HG02870 (cell line): Measurements from ENCODE around the gene GPATCH2L.
A peak's percentile ranks its signal among the peaks of the same experiment; 100 is the strongest.

Experiments
- ATAC-seq: cut with Tn5 transposase; IDR thresholded peaks from one replicate; pipeline ENCODE4 v1.9.1; 2021; ENCODE audit warnings: mild to moderate bottlenecking, moderate library complexity; ENCODE audit not compliant: unreplicated experiment

GPATCH2L gene

GRCh38 chr14:76135722-76136121 lies 16.0 kb upstream of the GPATCH2L start:
- no peak for ATAC-seq

- no peak for ATAC-seq
Measured at GRCh38 chr14:76136476-76137110, 15.1 kb upstream of the GPATCH2L start.

GRCh38 chr14:76138119-76138757 lies 13.5 kb upstream of the GPATCH2L start:
- ATAC-seq = no peak

GRCh38 chr14:76138758-76139723 lies 12.7 kb upstream of the GPATCH2L start:
- no peak for ATAC-seq

GRCh38 chr14:76143642-76144041 lies 8.1 kb upstream of the GPATCH2L start:
- no peak for ATAC-seq

GRCh38 chr14:76146976-76147375 lies 4.7 kb upstream of the GPATCH2L start:
- ATAC-seq = no peak

GRCh38 chr14:76149196-76149595 lies 2.5 kb upstream of the GPATCH2L start:
- no peak for ATAC-seq

GRCh38 chr14:76152333-76152681 lies 585 bp downstream of the GPATCH2L start:
- ATAC-seq = peak; percentile 65

GRCh38 chr14:76153919-76154318 lies 2.2 kb downstream of the GPATCH2L start:
- no peak for ATAC-seq

GRCh38 chr14:76154539-76155126 lies 2.9 kb downstream of the GPATCH2L start:
- ATAC-seq = no peak

- ATAC-seq = no peak
Measured at GRCh38 chr14:76163668-76164363, 12.1 kb downstream of the GPATCH2L start.

GRCh38 chr14:76168531-76168930 lies 16.8 kb downstream of the GPATCH2L start:
- ATAC-seq = no peak

- no peak for ATAC-seq
Measured at GRCh38 chr14:76169776-76170175, 18.1 kb downstream of the GPATCH2L start.

- ATAC-seq = no peak
Measured at GRCh38 chr14:76174982-76175381, 23.3 kb downstream of the GPATCH2L start.

GRCh38 chr14:76175942-76176341 lies 24.2 kb downstream of the GPATCH2L start:
- ATAC-seq = no peak

- no peak for ATAC-seq
Measured at GRCh38 chr14:76181546-76181945, 29.8 kb downstream of the GPATCH2L start.

GRCh38 chr14:76186308-76187027 lies 34.7 kb downstream of the GPATCH2L start:
- peak; percentile 83 for ATAC-seq

- no peak for ATAC-seq
Measured at GRCh38 chr14:76191297-76191696, 39.6 kb downstream of the GPATCH2L start.

GRCh38 chr14:76193696-76194095 lies 42.0 kb downstream of the GPATCH2L start:
- ATAC-seq = no peak

GRCh38 chr14:76194327-76194726 lies 42.6 kb downstream of the GPATCH2L start:
- peak; percentile 67 for ATAC-seq
